ENCODE results near the gene PTPRD.
"Not testable (repeated sequence)": the region's sequence is repeated elsewhere in the genome, so short reads cannot be mapped to it uniquely, and the experiment has no call there.

Gene PTPRD

GRCh38 chr9:10449201-10449617 lies 163.6 kb downstream of the PTPRD start:
- H2AK5ac ChIP-seq (ENCODE audit: low read length); DNase-seq; H2BK12ac ChIP-seq (ENCODE audit: low read length); H3K4me2 ChIP-seq (ENCODE audit: low read length); H4K8ac ChIP-seq (ENCODE audit: low read depth, low read length); H3K79me1 ChIP-seq (ENCODE audit: low read length); H3K9ac ChIP-seq (ENCODE audit: low read length); H3K4me1 ChIP-seq (ENCODE audit: control insufficient read depth in 1 of 2, insufficient read depth in 2 of 2, low read length in 2 of 2); H3K4me3 ChIP-seq (ENCODE audit: low read depth, low read length); H2AFZ ChIP-seq (ENCODE audit: insufficient read depth, low read length, poor library complexity); H3K23ac ChIP-seq (ENCODE audit: low read length); H3K27me3 ChIP-seq (ENCODE audit: insufficient read depth, low read length); H3K9me3 ChIP-seq (ENCODE audit: insufficient read depth, low read depth, low read length); H4K12ac ChIP-seq (ENCODE audit: low read depth, low read length); H3K27ac ChIP-seq (ENCODE audit: low read depth, low read length); H3K4ac ChIP-seq (ENCODE audit: low read depth, low read length); H2BK5ac ChIP-seq (ENCODE audit: low read depth, low read length, poor library complexity); H3K14ac ChIP-seq (ENCODE audit: low read length); H3K18ac ChIP-seq (ENCODE audit: low read length); H3K36me3 ChIP-seq (ENCODE audit: control insufficient read depth in 1 of 2, insufficient read depth in 2 of 2, low read length in 2 of 2); H3K79me2 ChIP-seq (ENCODE audit: control insufficient read depth, insufficient read depth, low read length, poor library complexity); H4K91ac ChIP-seq (ENCODE audit: low read depth, low read length); H2BK120ac ChIP-seq (ENCODE audit: insufficient read depth, low read length, poor library complexity): not testable (repeated sequence)
- no CpG with 5 or more reads among the region's 28 CpGs for WGBS (ENCODE audit: extremely low coverage, insufficient coverage, insufficient read length)

- Histone ChIP-seq H3K9ac (ENCODE audit: low read length) (no peak overlapping the region), H3K9me3 (ENCODE audit: insufficient read depth, low read depth, low read length) (no peaks in the 10 kb centered on the region), H4K91ac (ENCODE audit: low read depth, low read length) (no peak overlapping the region), H3K79me2 (ENCODE audit: control insufficient read depth, insufficient read depth, low read length, poor library complexity) (no peaks in the 10 kb centered on the region), H3K27me3 (ENCODE audit: insufficient read depth, low read length) (no peaks in the 10 kb centered on the region), H3K79me1 (ENCODE audit: low read length) (no peaks in the 10 kb centered on the region), H3K4me3 (ENCODE audit: low read depth, low read length) (no peak overlapping the region), H4K8ac (ENCODE audit: low read depth, low read length) (no peak overlapping the region), H3K36me3 (ENCODE audit: control insufficient read depth in 1 of 2, insufficient read depth in 2 of 2, low read length in 2 of 2) (no peaks in the 10 kb centered on the region), H3K4me1 (ENCODE audit: control insufficient read depth in 1 of 2, insufficient read depth in 2 of 2, low read length in 2 of 2) (no peaks in the 10 kb centered on the region), H3K4me2 (ENCODE audit: low read length) (no peak overlapping the region), H2AFZ (ENCODE audit: insufficient read depth, low read length, poor library complexity) (no peak overlapping the region), H2BK5ac (ENCODE audit: low read depth, low read length, poor library complexity) (no peak overlapping the region), H3K18ac (ENCODE audit: low read length) (no peak overlapping the region), H2AK5ac (ENCODE audit: low read length) (no peak overlapping the region), H3K4ac (ENCODE audit: low read depth, low read length) (no peak overlapping the region), H3K23ac (ENCODE audit: low read length) (no peak overlapping the region), H2BK120ac (ENCODE audit: insufficient read depth, low read length, poor library complexity) (no peak overlapping the region), H3K27ac (ENCODE audit: low read depth, low read length) (no peak overlapping the region), H4K12ac (ENCODE audit: low read depth, low read length) (no peak overlapping the region), H3K14ac (ENCODE audit: low read length) (no peak overlapping the region), H2BK12ac (ENCODE audit: low read length) (no peak overlapping the region)
- WGBS (ENCODE audit: extremely low coverage, insufficient coverage, insufficient read length) = no CpG with 5 or more reads among the region's 3 CpGs
- DNase-seq = no peak
Measured at GRCh38 chr9:10447036-10447435, 165.8 kb downstream of the PTPRD start.

- Histone ChIP-seq H3K9ac (ENCODE audit: low read length) (no peak overlapping the region), H3K27me3 (ENCODE audit: insufficient read depth, low read length) (no peaks in the 10 kb centered on the region), H3K79me2 (ENCODE audit: control insufficient read depth, insufficient read depth, low read length, poor library complexity) (no peaks in the 10 kb centered on the region), H2BK12ac (ENCODE audit: low read length) (no peak overlapping the region), H2BK5ac (ENCODE audit: low read depth, low read length, poor library complexity) (no peak overlapping the region), H3K18ac (ENCODE audit: low read length) (no peak overlapping the region), H2AK5ac (ENCODE audit: low read length) (no peak overlapping the region), H3K4me1 (ENCODE audit: control insufficient read depth in 1 of 2, insufficient read depth in 2 of 2, low read length in 2 of 2) (no peaks in the 10 kb centered on the region), H3K9me3 (ENCODE audit: insufficient read depth, low read depth, low read length) (no peaks in the 10 kb centered on the region), H3K14ac (ENCODE audit: low read length) (no peak overlapping the region), H4K8ac (ENCODE audit: low read depth, low read length) (no peak overlapping the region), H3K4me3 (ENCODE audit: low read depth, low read length) (no peak overlapping the region), H3K79me1 (ENCODE audit: low read length) (no peaks in the 10 kb centered on the region), H3K36me3 (ENCODE audit: control insufficient read depth in 1 of 2, insufficient read depth in 2 of 2, low read length in 2 of 2) (no peaks in the 10 kb centered on the region), H3K4me2 (ENCODE audit: low read length) (no peak overlapping the region), H4K12ac (ENCODE audit: low read depth, low read length) (no peak overlapping the region), H4K91ac (ENCODE audit: low read depth, low read length) (no peak overlapping the region), H2AFZ (ENCODE audit: insufficient read depth, low read length, poor library complexity) (no peak overlapping the region), H3K4ac (ENCODE audit: low read depth, low read length) (no peak overlapping the region), H3K27ac (ENCODE audit: low read depth, low read length) (no peak overlapping the region), H2BK120ac (ENCODE audit: insufficient read depth, low read length, poor library complexity) (no peak overlapping the region), H3K23ac (ENCODE audit: low read length) (no peak overlapping the region)
- no peak for DNase-seq
Measured at GRCh38 chr9:10443868-10444204, 169.0 kb downstream of the PTPRD start.

- no peak overlapping the region for H3K14ac ChIP-seq (ENCODE audit: low read length)
- no peak overlapping the region for H2BK12ac ChIP-seq (ENCODE audit: low read length)
- DNase-seq = no peak
- H3K4me2 ChIP-seq (ENCODE audit: low read length) = no peak overlapping the region
- WGBS (ENCODE audit: extremely low coverage, insufficient coverage, insufficient read length) = no CpG with 5 or more reads among the region's 4 CpGs
- no peak overlapping the region for H3K18ac ChIP-seq (ENCODE audit: low read length)
- no peak overlapping the region for H3K4me3 ChIP-seq (ENCODE audit: low read depth, low read length)
- no peaks in the 10 kb centered on the region for H3K27me3 ChIP-seq (ENCODE audit: insufficient read depth, low read length)
- no peak overlapping the region for H2BK5ac ChIP-seq (ENCODE audit: low read depth, low read length, poor library complexity)
- H2BK120ac ChIP-seq (ENCODE audit: insufficient read depth, low read length, poor library complexity) = no peak overlapping the region
- no peaks in the 10 kb centered on the region for H3K79me1 ChIP-seq (ENCODE audit: low read length)
- H3K36me3 ChIP-seq (ENCODE audit: control insufficient read depth in 1 of 2, insufficient read depth in 2 of 2, low read length in 2 of 2) = no peaks in the 10 kb centered on the region
- no peak overlapping the region for H3K9ac ChIP-seq (ENCODE audit: low read length)
- H4K8ac ChIP-seq (ENCODE audit: low read depth, low read length) = no peak overlapping the region
- no peak overlapping the region for H3K23ac ChIP-seq (ENCODE audit: low read length)
- H2AK5ac ChIP-seq (ENCODE audit: low read length) = no peak overlapping the region
- H2AFZ ChIP-seq (ENCODE audit: insufficient read depth, low read length, poor library complexity) = no peak overlapping the region
- no peaks in the 10 kb centered on the region for H3K4me1 ChIP-seq (ENCODE audit: control insufficient read depth in 1 of 2, insufficient read depth in 2 of 2, low read length in 2 of 2)
- H4K91ac ChIP-seq (ENCODE audit: low read depth, low read length) = no peak overlapping the region
- no peaks in the 10 kb centered on the region for H3K79me2 ChIP-seq (ENCODE audit: control insufficient read depth, insufficient read depth, low read length, poor library complexity)
- no peak overlapping the region for H4K12ac ChIP-seq (ENCODE audit: low read depth, low read length)
- H3K27ac ChIP-seq (ENCODE audit: low read depth, low read length) = no peak overlapping the region
- H3K9me3 ChIP-seq (ENCODE audit: insufficient read depth, low read depth, low read length) = no peaks in the 10 kb centered on the region
- no peak overlapping the region for H3K4ac ChIP-seq (ENCODE audit: low read depth, low read length)
Measured at GRCh38 chr9:10443181-10443867, 169.5 kb downstream of the PTPRD start.
